ENCODE data around the gene KRTAP4-8. TPM values are rescaled to one million over a fixed set of nuclear protein-coding genes. Genes with fewer than 3 reads are reported as not detected.
"Not testable (repeated sequence)": the region's sequence is repeated elsewhere in the genome, so short reads cannot be mapped to it uniquely, and the experiment has no call there.

The KRTAP4-8 gene
- total RNA-seq, 1 donor from 2014 or later = not detected

- Histone ChIP-seq H3K9ac (no peak overlapping the region), H4K20me1 (ENCODE audit: low read depth) (no peaks in the 10 kb centered on the region), H3K4me1 (no peaks in the 10 kb centered on the region), H3K27ac (no peak overlapping the region), H3K4me2 (no peak overlapping the region), H2AFZ (replicated peaks) (no peak overlapping the region), H3K9me3 (ENCODE audit: low read depth) (no peaks in the 10 kb centered on the region), H3K36me3 (no peaks in the 10 kb centered on the region), H3F3A (ENCODE audit: low read depth) (no peaks in the 10 kb centered on the region), H3K4me3 (no peak overlapping the region), H3K27me3 (no peaks in the 10 kb centered on the region), H3K79me2 (ENCODE audit: low read depth) (no peaks in the 10 kb centered on the region)
- DNase-seq (ENCODE audit: low spot score) = no peak
- Mint-ChIP-seq H3K9me3 (no peaks in the 10 kb centered on the region), H3K4me1 (peaks cover 10% of the 10 kb centered on the region), H3K36me3 (no peaks in the 10 kb centered on the region), H3K27ac (no peak overlapping the region), H3K27me3 (ENCODE audit: insufficient read depth, low read depth) (peaks cover 3% of the 10 kb centered on the region), H3K4me3 (no peak overlapping the region)
- TF ChIP-seq EZH2phosphoT487 (IDR thresholded peaks at IDR 0.05) (no peak), CTCF (IDR thresholded peaks at IDR 0.05) (no peak), EZH2 (IDR thresholded peaks at IDR 0.05) (no peak)
These were observed 40.4 kb downstream of the KRTAP4-8 start for GRCh38 chr17:41057547-41057946.

- H3F3A ChIP-seq (ENCODE audit: low read depth); H3K36me3 Mint-ChIP-seq; H3K36me3 ChIP-seq; H3K4me1 Mint-ChIP-seq; DNase-seq (ENCODE audit: low spot score); H3K27ac Mint-ChIP-seq; H3K9me3 ChIP-seq (ENCODE audit: low read depth); H3K79me2 ChIP-seq (ENCODE audit: low read depth); H3K9me3 Mint-ChIP-seq; H2AFZ ChIP-seq (replicated peaks); H3K27me3 Mint-ChIP-seq (ENCODE audit: insufficient read depth, low read depth); H3K4me3 ChIP-seq; H3K4me2 ChIP-seq; H3K4me3 Mint-ChIP-seq; H3K27ac ChIP-seq; H4K20me1 ChIP-seq (ENCODE audit: low read depth); H3K9ac ChIP-seq; H3K4me1 ChIP-seq; H3K27me3 ChIP-seq: not testable (repeated sequence)
These were observed 42.8 kb downstream of the KRTAP4-8 start, which contains the start of gene KRTAP2-2 for GRCh38 chr17:41055130-41055529. Gene KRTAP2-2, minus strand, starts transcription at chr17:41055230. Its CDS starts 19 bp downstream, at chr17:41055211.

GRCh38 chr17:41054556-41054955 is 43.4 kb downstream of the KRTAP4-8 start:
- not testable (repeated sequence) for H3K4me1 Mint-ChIP-seq; H3K36me3 ChIP-seq; H3K79me2 ChIP-seq (ENCODE audit: low read depth); DNase-seq (ENCODE audit: low spot score); H2AFZ ChIP-seq (replicated peaks); H3K4me3 Mint-ChIP-seq; H3K27ac Mint-ChIP-seq; H4K20me1 ChIP-seq (ENCODE audit: low read depth); H3K4me1 ChIP-seq; H3F3A ChIP-seq (ENCODE audit: low read depth); H3K9me3 Mint-ChIP-seq; H3K9me3 ChIP-seq (ENCODE audit: low read depth); H3K4me3 ChIP-seq; H3K27me3 Mint-ChIP-seq (ENCODE audit: insufficient read depth, low read depth); H3K27me3 ChIP-seq; H3K4me2 ChIP-seq; H3K36me3 Mint-ChIP-seq; H3K27ac ChIP-seq; H3K9ac ChIP-seq

- Mint-ChIP-seq H3K36me3 (no peaks in the 10 kb centered on the region), H3K9me3 (no peaks in the 10 kb centered on the region), H3K4me3 (no peak overlapping the region), H3K27me3 (ENCODE audit: insufficient read depth, low read depth) (no peaks in the 10 kb centered on the region), H3K27ac (no peak overlapping the region), H3K4me1 (peaks cover 4% of the 10 kb centered on the region)
- Histone ChIP-seq H3K9ac (no peak overlapping the region), H3K36me3 (no peaks in the 10 kb centered on the region), H3K79me2 (ENCODE audit: low read depth) (no peaks in the 10 kb centered on the region), H3K9me3 (ENCODE audit: low read depth) (no peaks in the 10 kb centered on the region), H3K4me2 (no peak overlapping the region), H2AFZ (replicated peaks) (no peak overlapping the region), H4K20me1 (ENCODE audit: low read depth) (no peaks in the 10 kb centered on the region), H3K27ac (no peak overlapping the region), H3K4me3 (no peak overlapping the region), H3K4me1 (no peaks in the 10 kb centered on the region), H3F3A (ENCODE audit: low read depth) (no peaks in the 10 kb centered on the region), H3K27me3 (no peaks in the 10 kb centered on the region)
- TF ChIP-seq CTCF (IDR thresholded peaks at IDR 0.05) = no peak
- DNase-seq (ENCODE audit: low spot score) = no peak
These were observed 43.9 kb downstream of the KRTAP4-8 start for GRCh38 chr17:41054025-41054424.
